Activated T-cell treated with anti-CD3 and anti-CD28 coated beads, Interleukin-2, amount 50 U/mL, for 4 hours (primary cell): ENCODE data around the gene TNFRSF11A. TPM values are rescaled to one million over a fixed set of nuclear protein-coding genes. Genes with fewer than 3 reads are reported as not detected.

Experiments
- ATAC-seq, 2 donors: fragments of 200-7000 bp; cut with Tn5 transposase; one replicate each; pipeline ENCODE4 v1.10.0; 2021
- DNase-seq: peaks from one replicate; pipeline ENCODE4 v3.0.0-alpha.2; 2020
- H3K27me3 Mint-ChIP-seq: one replicate; pipeline ENCODE4 v1.8.0; 2021; ENCODE audit warnings: low read depth, mixed read lengths
- H3K36me3 Mint-ChIP-seq: one replicate; pipeline ENCODE4 v1.8.0; 2022; ENCODE audit warnings: mixed read lengths; ENCODE audit not compliant: insufficient read depth
- H3K4me1 Mint-ChIP-seq: one replicate; pipeline ENCODE4 v1.8.0; 2021; ENCODE audit warnings: low read depth, mixed read lengths
- H3K4me3 Mint-ChIP-seq: one replicate; pipeline ENCODE4 v1.8.0; 2021; ENCODE audit warnings: mild to moderate bottlenecking, moderate library complexity, mixed read lengths
- H3K9me3 Mint-ChIP-seq: one replicate; pipeline ENCODE4 v1.8.0; 2021; ENCODE audit warnings: mixed read lengths
- total RNA-seq, 3 donors: library from RNA; stranded (reverse); gene quantifications; one replicate each; pipeline ENCODE4 v1.2.1, GENCODE V29; 2021

The TNFRSF11A gene
- total RNA-seq, 3 donors from 2014 or later, result 1.3 to 2.9 (median 1.7) TPM

- H3K36me3 Mint-ChIP-seq, result no peaks in the 10 kb centered on the region
- no peak overlapping the region for H3K4me3 Mint-ChIP-seq
These were observed 93.1 kb downstream of the TNFRSF11A start for GRCh38 chr18:62418258-62418657.

GRCh38 chr18:62420151-62420512, 95.0 kb downstream of the TNFRSF11A start:
- no peak for DNase-seq
- peaks cover 40% of the 10 kb centered on the region for H3K4me1 Mint-ChIP-seq
- peak; percentile 4 to 10 for ATAC-seq
- no peaks in the 10 kb centered on the region for H3K36me3 Mint-ChIP-seq
- H3K4me3 Mint-ChIP-seq, result peak overlapping the region; percentile 74
- H3K9me3 Mint-ChIP-seq, result no peaks in the 10 kb centered on the region
- H3K27me3 Mint-ChIP-seq, result peaks cover 7% of the 10 kb centered on the region

More at GRCh38 chr18:62418258-62418657, 93.1 kb downstream of the TNFRSF11A start:
- ATAC-seq, result no peak
- no peaks in the 10 kb centered on the region for H3K9me3 Mint-ChIP-seq
- DNase-seq, result no peak
- H3K27me3 Mint-ChIP-seq, result peaks cover 12% of the 10 kb centered on the region
- H3K4me1 Mint-ChIP-seq, result peaks cover 41% of the 10 kb centered on the region

GRCh38 chr18:62420513-62421209, 95.6 kb downstream of the TNFRSF11A start:
- H3K4me3 Mint-ChIP-seq, result peak overlapping the region; percentile 74
- DNase-seq, result peak; percentile 67
- peak; percentile 97 to 98 for ATAC-seq
- peaks cover 3% of the 10 kb centered on the region for H3K27me3 Mint-ChIP-seq
- no peaks in the 10 kb centered on the region for H3K9me3 Mint-ChIP-seq
- H3K36me3 Mint-ChIP-seq, result no peaks in the 10 kb centered on the region
- H3K4me1 Mint-ChIP-seq, result peaks cover 43% of the 10 kb centered on the region

GRCh38 chr18:62425465-62426190, 100.5 kb downstream of the TNFRSF11A start:
- DNase-seq, result peak; percentile 32
- H3K9me3 Mint-ChIP-seq, result peaks cover 7% of the 10 kb centered on the region
- peaks cover 17% of the 10 kb centered on the region for H3K4me1 Mint-ChIP-seq
- H3K36me3 Mint-ChIP-seq, result peaks cover 3% of the 10 kb centered on the region
- peak overlapping the region; percentile 22 for H3K4me3 Mint-ChIP-seq
- peak; percentile 36 for ATAC-seq
- no peaks in the 10 kb centered on the region for H3K27me3 Mint-ChIP-seq

- Mint-ChIP-seq H3K4me1 (peaks cover 12% of the 10 kb centered on the region), H3K4me3 (no peak overlapping the region), H3K9me3 (peaks cover 7% of the 10 kb centered on the region), H3K27me3 (no peaks in the 10 kb centered on the region), H3K36me3 (peaks cover 3% of the 10 kb centered on the region)
- DNase-seq (no peak), ATAC-seq (no peak)
These were observed 101.0 kb downstream of the TNFRSF11A start for GRCh38 chr18:62426191-62426488.

GRCh38 chr18:62432176-62432575, 107.1 kb downstream of the TNFRSF11A start:
- Mint-ChIP-seq H3K4me1 (no peaks in the 10 kb centered on the region), H3K4me3 (no peak overlapping the region), H3K27me3 (no peaks in the 10 kb centered on the region), H3K36me3 (peaks cover 3% of the 10 kb centered on the region), H3K9me3 (peaks cover 7% of the 10 kb centered on the region)
- ATAC-seq, result no peak
- no peak for DNase-seq

GRCh38 chr18:62434798-62435197, 109.7 kb downstream of the TNFRSF11A start:
- Mint-ChIP-seq H3K27me3 (no peaks in the 10 kb centered on the region), H3K4me1 (no peaks in the 10 kb centered on the region), H3K4me3 (no peak overlapping the region), H3K36me3 (peaks cover under 1% of the 10 kb centered on the region), H3K9me3 (peaks cover under 1% of the 10 kb centered on the region)
- no peak for ATAC-seq
- DNase-seq, result no peak

- H3K4me3 Mint-ChIP-seq, result no peak overlapping the region
- H3K9me3 Mint-ChIP-seq, result no peaks in the 10 kb centered on the region
- no peaks in the 10 kb centered on the region for H3K4me1 Mint-ChIP-seq
- no peak for ATAC-seq
- DNase-seq, result no peak
- no peaks in the 10 kb centered on the region for H3K27me3 Mint-ChIP-seq
- no peaks in the 10 kb centered on the region for H3K36me3 Mint-ChIP-seq
These were observed 110.4 kb downstream of the TNFRSF11A start for GRCh38 chr18:62435435-62436031.

GRCh38 chr18:62436636-62437234, 111.6 kb downstream of the TNFRSF11A start:
- Mint-ChIP-seq H3K4me3 (no peak overlapping the region), H3K9me3 (no peaks in the 10 kb centered on the region), H3K27me3 (no peaks in the 10 kb centered on the region), H3K36me3 (no peaks in the 10 kb centered on the region), H3K4me1 (no peaks in the 10 kb centered on the region)
- ATAC-seq (no peak), DNase-seq (no peak)

GRCh38 chr18:62437235-62438017, 112.3 kb downstream of the TNFRSF11A start:
- H3K4me3 Mint-ChIP-seq, result no peak overlapping the region
- DNase-seq (no peak), ATAC-seq (no peak)
- no peaks in the 10 kb centered on the region for H3K27me3 Mint-ChIP-seq
- H3K36me3 Mint-ChIP-seq, result no peaks in the 10 kb centered on the region
- no peaks in the 10 kb centered on the region for H3K9me3 Mint-ChIP-seq
- no peaks in the 10 kb centered on the region for H3K4me1 Mint-ChIP-seq

GRCh38 chr18:62438018-62438329, 112.9 kb downstream of the TNFRSF11A start:
- Mint-ChIP-seq H3K36me3 (no peaks in the 10 kb centered on the region), H3K27me3 (no peaks in the 10 kb centered on the region), H3K4me3 (no peak overlapping the region), H3K4me1 (no peaks in the 10 kb centered on the region), H3K9me3 (no peaks in the 10 kb centered on the region)
- no peak for DNase-seq
- ATAC-seq, result no peak

GRCh38 chr18:62438402-62438801, 113.3 kb downstream of the TNFRSF11A start:
- ATAC-seq, result no peak
- no peak for DNase-seq
- H3K27me3 Mint-ChIP-seq, result no peaks in the 10 kb centered on the region
- H3K4me1 Mint-ChIP-seq, result no peaks in the 10 kb centered on the region
- H3K4me3 Mint-ChIP-seq, result no peak overlapping the region
- no peaks in the 10 kb centered on the region for H3K36me3 Mint-ChIP-seq
- no peaks in the 10 kb centered on the region for H3K9me3 Mint-ChIP-seq

GRCh38 chr18:62438866-62439265, 113.8 kb downstream of the TNFRSF11A start:
- Mint-ChIP-seq H3K9me3 (no peaks in the 10 kb centered on the region), H3K27me3 (no peaks in the 10 kb centered on the region), H3K4me1 (no peaks in the 10 kb centered on the region), H3K4me3 (no peak overlapping the region), H3K36me3 (no peaks in the 10 kb centered on the region)
- DNase-seq (no peak), ATAC-seq (no peak)
